HFF-Myc (cell line): ENCODE measurements around the gene TMEM167B.

Experiments
- DNase-seq: peaks from one replicate; pipeline ENCODE4 v3.0.0-alpha.2; 2011; ENCODE audit warnings: low read depth; ENCODE audit errors: extremely low read depth
- H3K4me3 ChIP-seq: replicated peaks from 2 replicates; pipeline ENCODE4 v1.5.1; 2011; ENCODE audit warnings: low read depth, mild to moderate bottlenecking, control low read depth, low read length
- TF ChIP-seq, protein P1 (sequence below): IDR thresholded peaks from 2 replicates; pipeline ENCODE4 v1.5.1; 2012; ENCODE audit warnings: mild to moderate bottlenecking, low read depth, low read length, control low read depth; ENCODE audit errors: missing control alignments

Gene TMEM167B

GRCh38 chr1:109090196-109091077, at the start of gene TMEM167B:
Gene TMEM167B (plus strand): TSS chr1:109090764. CDS start chr1:109090873, 109 bp downstream.
- H3K4me3 ChIP-seq, result peak within 1 kb of the TSS; percentile 63
- peak; percentile 76 for DNase-seq
- TF ChIP-seq, protein P1, sequence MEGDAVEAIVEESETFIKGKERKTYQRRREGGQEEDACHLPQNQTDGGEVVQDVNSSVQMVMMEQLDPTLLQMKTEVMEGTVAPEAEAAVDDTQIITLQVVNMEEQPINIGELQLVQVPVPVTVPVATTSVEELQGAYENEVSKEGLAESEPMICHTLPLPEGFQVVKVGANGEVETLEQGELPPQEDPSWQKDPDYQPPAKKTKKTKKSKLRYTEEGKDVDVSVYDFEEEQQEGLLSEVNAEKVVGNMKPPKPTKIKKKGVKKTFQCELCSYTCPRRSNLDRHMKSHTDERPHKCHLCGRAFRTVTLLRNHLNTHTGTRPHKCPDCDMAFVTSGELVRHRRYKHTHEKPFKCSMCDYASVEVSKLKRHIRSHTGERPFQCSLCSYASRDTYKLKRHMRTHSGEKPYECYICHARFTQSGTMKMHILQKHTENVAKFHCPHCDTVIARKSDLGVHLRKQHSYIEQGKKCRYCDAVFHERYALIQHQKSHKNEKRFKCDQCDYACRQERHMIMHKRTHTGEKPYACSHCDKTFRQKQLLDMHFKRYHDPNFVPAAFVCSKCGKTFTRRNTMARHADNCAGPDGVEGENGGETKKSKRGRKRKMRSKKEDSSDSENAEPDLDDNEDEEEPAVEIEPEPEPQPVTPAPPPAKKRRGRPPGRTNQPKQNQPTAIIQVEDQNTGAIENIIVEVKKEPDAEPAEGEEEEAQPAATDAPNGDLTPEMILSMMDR, result no peak

DNA sequence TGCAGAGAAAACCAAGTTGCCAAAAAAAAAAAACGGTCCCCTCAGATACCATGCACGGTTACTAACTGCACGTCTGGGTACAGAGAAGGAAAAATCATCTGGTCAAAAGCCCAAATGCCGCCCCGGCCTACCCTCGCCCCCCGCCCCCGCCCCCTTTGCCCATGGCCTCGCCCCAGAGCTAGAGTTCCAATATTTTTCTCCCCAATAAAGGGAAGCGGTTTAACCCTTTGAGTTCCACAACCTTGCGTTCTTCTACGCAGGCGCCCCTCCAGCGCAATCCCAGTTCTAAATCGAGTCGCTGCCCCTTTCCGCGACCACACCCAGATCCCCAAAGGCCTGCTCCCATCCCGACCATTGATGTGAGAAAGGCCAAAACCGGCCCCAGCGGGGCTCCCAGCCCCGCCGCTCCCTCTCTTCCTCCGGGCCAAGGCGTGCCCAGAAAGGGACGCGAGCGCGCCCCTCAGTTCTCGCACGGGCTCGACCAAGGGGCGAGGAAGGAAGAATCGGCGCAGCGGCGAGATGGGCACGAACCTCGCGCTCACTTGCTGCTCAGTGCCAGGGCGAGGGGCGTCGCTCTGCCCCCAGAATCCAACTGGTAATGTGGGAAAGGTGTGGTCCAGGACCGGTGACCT, 49.5 kb upstream of the TMEM167B start:
- DNase-seq, result no peak
- H3K4me3 ChIP-seq, result peak overlapping the region; percentile 96
- TF ChIP-seq, protein P1, result no peak

DNA sequence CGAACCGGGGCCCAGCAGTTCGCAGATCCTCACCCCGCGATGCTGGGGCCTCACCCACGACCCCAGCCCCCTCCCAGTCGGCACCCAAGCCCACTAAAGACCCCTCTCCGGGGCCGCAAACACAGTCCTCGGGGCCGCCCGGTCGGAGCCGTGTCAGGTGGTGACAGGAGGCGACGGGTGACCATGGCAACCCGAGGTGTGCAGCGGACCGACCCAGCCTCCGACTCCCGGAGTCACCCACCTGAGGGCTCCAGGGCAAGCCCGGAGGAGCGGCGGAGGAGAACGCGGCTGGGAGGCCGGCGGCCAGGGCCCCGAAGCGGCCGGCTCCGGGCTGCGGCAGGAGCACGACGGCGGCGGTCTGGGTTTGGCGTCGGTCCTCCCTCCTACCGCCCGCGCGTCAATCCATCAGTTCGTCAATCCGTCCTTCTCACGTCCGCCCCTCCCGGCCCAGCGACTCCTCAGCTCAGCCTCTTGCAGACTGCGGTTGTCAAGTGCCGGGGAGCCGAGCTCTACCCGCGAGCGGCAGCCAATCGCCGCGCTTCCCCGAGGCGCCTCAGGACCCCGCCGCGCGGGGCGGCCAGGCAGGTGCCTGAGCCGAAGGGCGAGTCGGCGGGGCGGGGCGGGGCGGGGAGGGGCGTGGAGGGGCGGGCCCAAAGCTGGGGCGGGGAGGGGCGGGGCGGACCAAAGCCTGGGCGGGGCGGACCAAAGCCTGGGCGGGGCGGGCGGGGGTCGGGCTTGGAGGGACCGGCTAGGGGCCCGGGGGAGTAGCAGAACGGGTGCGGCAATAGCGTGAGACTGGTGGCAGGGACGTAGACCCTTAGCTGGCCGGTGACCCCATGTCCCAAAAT, 48.7 kb upstream of the TMEM167B start, which contains the start of gene WDR47:
Gene WDR47 (minus strand): TSS at position 482 of the 848 bp plus-strand sequence. CDS start 18,590 bp downstream, outside the sequence.
- DNase-seq, result peak; percentile 79
- TF ChIP-seq, protein P1, result no peak
- H3K4me3 ChIP-seq, result peak within 1 kb of the TSS; percentile 96

GRCh38 chr1:109045595-109045994, 45.0 kb upstream of the TMEM167B start:
- H3K4me3 ChIP-seq, result no peak overlapping the region
- TF ChIP-seq, protein P1, result no peak
- no peak for DNase-seq

DNA sequence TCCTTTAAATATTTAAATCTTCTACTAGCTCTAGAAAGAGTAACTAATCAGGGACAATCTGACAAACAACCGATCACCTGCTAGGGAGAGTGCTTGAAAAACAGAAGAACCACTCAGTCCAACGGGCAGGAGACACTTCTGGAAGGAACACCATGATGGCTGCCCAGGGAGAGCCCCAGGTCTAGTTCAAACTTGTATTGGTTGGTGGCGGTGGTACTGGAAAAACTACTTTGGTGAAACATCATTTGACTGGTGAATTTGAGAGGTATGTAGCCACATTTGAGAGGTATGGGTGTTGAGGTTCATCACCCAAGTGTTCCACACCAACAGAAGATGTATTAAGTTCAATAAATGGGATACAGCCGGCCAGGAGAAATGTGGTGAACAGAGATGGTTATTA, 43.9 kb upstream of the TMEM167B start:
- no peak for DNase-seq
- H3K4me3 ChIP-seq, result no peak overlapping the region
- TF ChIP-seq, protein P1, result no peak

- TF ChIP-seq, protein P1, result no peak
- H3K4me3 ChIP-seq, result no peak overlapping the region
- no peak for DNase-seq
Measured at GRCh38 chr1:109047339-109047738, 43.2 kb upstream of the TMEM167B start.
